Pancreas (tissue), 10 donors: ENCODE results near the gene ZFP92. TPM values are rescaled to one million over a fixed set of nuclear protein-coding genes. Genes with fewer than 3 reads are reported as not detected.

ENCODE experiments used
- ATAC-seq, 4 donors: fragments of 200-7000 bp; cut with Tn5 transposase; one replicate each; pipeline versions ENCODE4 v1.8.0 to v1.9.1; 2020; ENCODE audit warnings: mild to moderate bottlenecking in 4 of 4, moderate library complexity in 4 of 4
- DNase-seq, 6 donors: peaks; one replicate each; pipeline ENCODE4 v3.0.0-alpha.2; 2020
- FAIRE-seq: peaks from 2 replicates; lab custom pipeline; 2012; peaks lifted over from hg19 to GRCh38; lab: Jason Lieb, UNC
- H3K27ac ChIP-seq, 4 donors: fragments of 200-600 bp; sonication (generic); 1 replicate in 3 of 4; 2 replicates in 1 of 4; pipeline versions ENCODE4 v1.5.0 to v1.8.0; 2020
- H3K27me3 ChIP-seq, 4 donors: fragments of 200-600 bp; one replicate each; pipeline ENCODE4 v1.8.0; 2021
- H3K36me3 ChIP-seq, 3 donors: fragments of 200-600 bp; sonication (generic) in 1 of 3; one replicate each; pipeline versions ENCODE4 v1.5.0 to v1.8.0; 2020 to 2021
- H3K4me1 ChIP-seq, 3 donors: fragments of 200-600 bp; one replicate each; pipeline ENCODE4 v1.8.0; 2021
- H3K4me3 ChIP-seq, 4 donors: fragments of 200-600 bp; sonication (generic) in 2 of 4; one replicate each; pipeline versions ENCODE4 v1.5.0 to v1.8.0; 2020 to 2021
- H3K9me3 ChIP-seq, 4 donors: fragments of 200-600 bp; one replicate each; pipeline ENCODE4 v1.8.0; 2021
- WGBS, 2 donors: extraction: QIAGEN DNeasy Blood & Tissue Kit; methylation state at CpG; one replicate each; pipeline ENCODE4 v1.1.7; 2013; 5-methylcytosine and 5-hydroxymethylcytosine counted together
- intact Hi-C, 3 donors: fragments of 100-400 bp; cut with DNase I; formaldehyde crosslinking; loops; one replicate each; pipeline versions ENCODE4 v1.11.1 to v1.14.2; 2022
- polyA plus RNA-seq, 2 donors: library from polyadenylated mRNA; stranded (reverse); fragments of 200-250 nt; gene quantifications; one replicate each; pipeline ENCODE4 v1.2.3, GENCODE V29; 2013
- total RNA-seq, 6 donors: library from RNA; stranded (reverse); fragmentation: NEBNext Ultra II Directional in 4 of 6; extraction: Animal tissue kit (Norgen Biotek cat#: 25700) in 4 of 6; gene quantifications; one replicate each; pipeline versions ENCODE4 v1.2.1 to v1.2.4, GENCODE V29; 2021 to 2023
- TF ChIP-seq, protein P1 (sequence below), 4 donors: fragments of 200-600 bp; sonication (generic) in 3 of 4; IDR thresholded peaks; one replicate each; pipeline versions ENCODE4 v1.5.0 to v1.8.0; 2021; ENCODE audit warnings: antibody characterized with exemption in 4 of 4
- donor health status: healthy with polysubstance abuse.
- donor health status: DM: no; HTN: no; CAD: no; lungs with moderate emphysema.
- donor health status: DM: no; HTN: no; CAD: no.
- donor health status: control.
- donor health status: control.
- donor health status: Bipolar disorder and iron deficiency.
- donor health status: DM: yes; HTN: yes; CAD: no.
- donor health status: DM: no; HTN: no; CAD: no.
- donor health status: DM: no; HTN: no; CAD: no.
- donor health status: DM: yes; HTN: yes; CAD: no.

ZFP92 gene
- total and polyA plus RNA-seq, 8 donors = 0.28 to 1.00 (median 0.41) TPM

DNA sequence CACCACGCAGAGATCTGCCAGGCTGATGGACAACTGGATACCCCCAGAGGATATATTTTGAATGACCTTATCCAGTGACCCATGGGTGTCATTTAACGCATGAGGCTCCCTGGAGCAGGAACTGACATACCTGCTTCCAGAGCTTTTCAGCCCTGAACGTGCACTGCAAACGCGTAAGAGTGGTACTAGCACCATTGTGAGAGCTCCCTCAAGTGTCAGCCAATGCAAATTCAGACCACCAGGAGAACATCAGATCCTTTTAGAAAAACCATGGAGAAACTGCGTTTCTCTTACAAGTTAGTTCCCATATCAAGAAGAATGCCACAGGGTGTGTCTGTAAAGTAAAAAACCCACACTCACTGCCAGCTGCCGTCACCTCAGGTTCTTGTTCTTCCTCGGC is 27.3 kb downstream of the ZFP92 start:
- DNase-seq = no peak
- FAIRE-seq = no peak
- H3K4me1 ChIP-seq = no peaks in the 10 kb centered on the region
- no peaks in the 10 kb centered on the region for H3K9me3 ChIP-seq
- H3K4me3 ChIP-seq = no peak overlapping the region
- intact Hi-C loops = no loop called here
- peaks cover 0 to 9% (median 2%) of the 10 kb centered on the region in 4 donors for H3K27me3 ChIP-seq
- ATAC-seq = peak in 1 of 4 donors; percentile 60
- H3K36me3 ChIP-seq = no peaks in the 10 kb centered on the region
- no peak overlapping the region for H3K27ac ChIP-seq
- 19 to 46% methylated on average over 8 of the region's 8 CpGs for WGBS, 2 donors
- TF ChIP-seq, protein P1, sequence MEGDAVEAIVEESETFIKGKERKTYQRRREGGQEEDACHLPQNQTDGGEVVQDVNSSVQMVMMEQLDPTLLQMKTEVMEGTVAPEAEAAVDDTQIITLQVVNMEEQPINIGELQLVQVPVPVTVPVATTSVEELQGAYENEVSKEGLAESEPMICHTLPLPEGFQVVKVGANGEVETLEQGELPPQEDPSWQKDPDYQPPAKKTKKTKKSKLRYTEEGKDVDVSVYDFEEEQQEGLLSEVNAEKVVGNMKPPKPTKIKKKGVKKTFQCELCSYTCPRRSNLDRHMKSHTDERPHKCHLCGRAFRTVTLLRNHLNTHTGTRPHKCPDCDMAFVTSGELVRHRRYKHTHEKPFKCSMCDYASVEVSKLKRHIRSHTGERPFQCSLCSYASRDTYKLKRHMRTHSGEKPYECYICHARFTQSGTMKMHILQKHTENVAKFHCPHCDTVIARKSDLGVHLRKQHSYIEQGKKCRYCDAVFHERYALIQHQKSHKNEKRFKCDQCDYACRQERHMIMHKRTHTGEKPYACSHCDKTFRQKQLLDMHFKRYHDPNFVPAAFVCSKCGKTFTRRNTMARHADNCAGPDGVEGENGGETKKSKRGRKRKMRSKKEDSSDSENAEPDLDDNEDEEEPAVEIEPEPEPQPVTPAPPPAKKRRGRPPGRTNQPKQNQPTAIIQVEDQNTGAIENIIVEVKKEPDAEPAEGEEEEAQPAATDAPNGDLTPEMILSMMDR (IDR thresholded peaks at IDR 0.05) = no peak

DNA sequence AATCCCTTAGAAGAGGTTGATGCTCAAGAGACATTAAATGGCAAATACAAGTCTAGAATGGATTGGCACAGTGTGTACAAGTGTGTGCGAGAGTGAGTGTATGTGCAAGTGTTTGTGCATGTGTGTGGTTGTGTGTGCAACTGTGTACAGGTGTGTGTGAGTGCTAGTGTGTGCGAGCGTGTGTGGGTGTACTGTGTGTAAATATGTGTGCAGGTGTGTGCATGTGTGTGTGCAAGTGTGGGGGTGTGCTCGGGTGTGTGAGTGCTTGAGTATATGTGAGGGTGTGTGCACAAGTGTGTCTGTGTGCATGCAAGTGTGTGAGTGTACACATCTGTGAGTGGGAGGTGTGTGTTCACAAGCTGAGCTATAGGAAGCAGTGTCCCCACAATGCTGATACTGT is 28.7 kb downstream of the ZFP92 start:
- FAIRE-seq (no peak), DNase-seq (no peak)
- TF ChIP-seq, protein P1 (IDR thresholded peaks at IDR 0.05) = no peak

DNA sequence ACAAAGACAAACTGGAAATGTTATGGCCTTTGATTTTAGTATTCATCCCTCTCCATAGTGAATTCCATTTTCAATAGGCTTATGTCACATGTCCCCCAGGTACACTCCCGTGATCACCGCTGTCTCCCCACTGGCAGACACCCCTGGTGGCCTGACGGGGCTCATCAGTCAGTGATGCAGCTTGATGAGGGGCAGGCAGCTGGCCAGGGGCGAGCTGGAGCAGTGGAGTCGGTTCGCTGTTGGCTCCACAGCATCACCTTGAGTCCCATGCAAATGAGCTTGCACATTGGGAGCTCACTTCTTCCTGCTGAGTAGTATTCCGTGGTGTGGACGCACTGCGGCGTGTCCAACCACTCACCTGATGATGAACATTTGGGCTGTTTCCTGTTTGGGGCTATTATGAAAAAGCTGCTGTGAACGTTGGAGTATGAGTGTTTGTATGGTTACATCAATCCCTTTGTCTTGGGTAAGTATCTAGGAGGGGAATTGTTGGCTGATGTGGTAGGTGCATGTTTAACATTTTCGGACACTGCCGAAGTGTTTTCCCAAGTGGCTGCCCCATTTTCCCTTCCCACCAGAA is 29.4 kb downstream of the ZFP92 start:
- ATAC-seq = no peak
- Histone ChIP-seq H3K27ac (no peak overlapping the region), H3K4me3 (no peak overlapping the region), H3K27me3 (peaks cover 0 to 9% (median 2%) of the 10 kb centered on the region in 4 donors), H3K9me3 (no peaks in the 10 kb centered on the region), H3K36me3 (no peaks in the 10 kb centered on the region), H3K4me1 (no peaks in the 10 kb centered on the region)
- FAIRE-seq = no peak
- no peak for DNase-seq
- intact Hi-C loops = no loop called here
- TF ChIP-seq, protein P1 (IDR thresholded peaks at IDR 0.05) = no peak
- WGBS, 2 donors = 65 to 67% methylated on average over 13 of the region's 13 CpGs

More for the DNA sequence above, 28.7 kb downstream of the ZFP92 start:
- WGBS, 2 donors = 65 to 84% methylated on average over 4 of the region's 4 CpGs
- ATAC-seq = no peak
- H3K4me3 ChIP-seq = no peak overlapping the region
- H3K27ac ChIP-seq = no peak overlapping the region
- no peaks in the 10 kb centered on the region for H3K4me1 ChIP-seq
- H3K36me3 ChIP-seq = no peaks in the 10 kb centered on the region
- peaks cover 0 to 9% (median 2%) of the 10 kb centered on the region in 4 donors for H3K27me3 ChIP-seq
- H3K9me3 ChIP-seq = no peaks in the 10 kb centered on the region
- intact Hi-C loops = no loop called here

DNA sequence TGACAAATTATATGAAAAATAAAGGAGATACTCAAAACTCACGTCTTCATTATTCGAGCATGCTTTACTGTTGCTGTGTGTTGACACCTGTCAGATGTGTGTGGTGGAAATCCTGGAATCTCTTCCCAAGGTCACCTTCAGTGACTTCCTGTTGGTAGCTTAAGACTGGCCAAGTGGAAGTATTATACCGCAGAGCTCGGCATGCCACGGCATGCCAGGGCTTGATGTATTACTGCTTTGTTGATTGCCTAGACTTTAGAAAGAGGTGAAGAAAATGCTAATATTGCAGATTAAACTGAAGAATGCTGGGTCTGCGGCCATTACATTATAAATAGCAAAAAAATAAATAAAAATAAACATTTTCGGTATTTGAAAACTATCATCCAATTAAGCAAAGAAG is 30.0 kb downstream of the ZFP92 start:
- Histone ChIP-seq H3K27me3 (peaks cover 0 to 9% (median 2%) of the 10 kb centered on the region in 4 donors), H3K27ac (no peak overlapping the region), H3K4me3 (no peak overlapping the region), H3K4me1 (no peaks in the 10 kb centered on the region), H3K9me3 (no peaks in the 10 kb centered on the region), H3K36me3 (no peaks in the 10 kb centered on the region)
- WGBS, 2 donors = 22 to 51% methylated on average over 7 of the region's 7 CpGs
- no peak for DNase-seq
- intact Hi-C loops = no loop called here
- TF ChIP-seq, protein P1 (IDR thresholded peaks at IDR 0.05) = no peak
- FAIRE-seq = no peak
- ATAC-seq = no peak

DNA sequence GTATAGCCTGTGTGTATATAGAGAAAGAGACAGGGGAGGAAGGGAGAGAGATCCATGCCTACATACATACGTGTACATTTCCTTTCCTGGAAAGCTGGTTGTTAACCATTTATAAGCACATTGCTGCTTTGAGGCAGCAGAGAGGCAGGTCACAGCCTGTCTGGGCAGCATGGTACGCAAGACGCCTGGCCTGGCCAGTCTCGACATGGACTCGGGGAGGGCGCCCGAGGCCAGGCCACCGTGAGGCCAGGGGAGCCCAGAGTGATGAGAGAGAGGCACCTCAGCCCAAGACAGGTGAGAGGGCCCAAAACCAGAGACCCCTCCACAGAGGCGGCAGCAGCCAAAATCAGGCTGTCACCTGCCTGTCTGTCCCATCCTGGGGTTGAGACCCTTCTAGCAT is 30.7 kb downstream of the ZFP92 start:
- WGBS, 2 donors = 80 to 83% methylated on average over 9 of the region's 9 CpGs
- Histone ChIP-seq H3K36me3 (no peaks in the 10 kb centered on the region), H3K27ac (no peak overlapping the region), H3K4me1 (no peaks in the 10 kb centered on the region), H3K27me3 (peaks cover 0 to 7% (median 2%) of the 10 kb centered on the region in 4 donors), H3K4me3 (no peak overlapping the region), H3K9me3 (no peaks in the 10 kb centered on the region)
- intact Hi-C loops = no loop called here
- TF ChIP-seq, protein P1 (IDR thresholded peaks at IDR 0.05) = no peak
- DNase-seq (no peak), FAIRE-seq (no peak), ATAC-seq (no peak)
